ENCODE results near the gene CLPX. TPM values are rescaled to one million over a fixed set of nuclear protein-coding genes. Genes with fewer than 3 reads are reported as not detected.
"Not testable (repeated sequence)": the region's sequence is repeated elsewhere in the genome, so short reads cannot be mapped to it uniquely, and the experiment has no call there.

The CLPX gene
- total RNA-seq: 10 to 100 TPM; 25.5 to 76.3 (median 31.0) TPM

- peak; percentile 68 to 89 (median 86) for ATAC-seq (replicated peaks in 6 of 8)
Observed at GRCh38 chr15:65184868-65185717, at the start of gene CLPX. CLPX (minus strand) TSS chr15:65185342; CDS start chr15:65185153, 189 bp downstream.

GRCh38 chr15:65233696-65234095 is 48.6 kb upstream of the CLPX start:
- in situ Hi-C loops (cut with MboI; ENCODE audit: low pct_unique_long_range_greater_than_20kb in 2 of 9, low sequenced_read_pairs in 9 of 9, unreplicated experiment in 9 of 9): no loop called here
- no peaks in the 10 kb centered on the region for H3K4me1 ChIP-seq (replicated peaks in 1 of 2)
- 33 to 100% (median 84%) methylated on average over 1 to 5 of the region's 5 CpGs for WGBS, 10 experiments
- no peak overlapping the region for H3K4me3 ChIP-seq
- no peak overlapping the region for H3K27ac ChIP-seq
- no peak for ATAC-seq (replicated peaks in 6 of 8)

More at GRCh38 chr15:65184868-65185717, at the start of gene CLPX:
- H3K4me1 ChIP-seq (replicated peaks in 1 of 2): peaks cover 7 to 11% of the 10 kb centered on the region in 2 donors
- WGBS, 10 experiments: 0 to 10% (median 0%) methylated on average over 1 to 3 of the region's 70 CpGs; no CpG with 5 or more reads in 5 of the 10 experiments
- peak within 1 kb of the TSS; percentile 63 to 89 (median 86) for H3K4me3 ChIP-seq
- in situ Hi-C loops (cut with MboI; ENCODE audit: low pct_unique_long_range_greater_than_20kb in 2 of 9, low sequenced_read_pairs in 9 of 9, unreplicated experiment in 9 of 9): loop anchor here in 5 of 9 experiments (10.0 to 25.0 kb wide), 3 partner anchors 102 to 202 kb away; partner anchors contain the start of genes RNU5A-1 (in 5 of the 5), PARP16 (in 4 of the 5) and IGDCC3 (in 3 of the 5)
- peak within 1 kb of the TSS; percentile 91 for H3K27ac ChIP-seq

- WGBS, 10 experiments: 71 to 100% (median 100%) methylated on average over 2 to 3 of the region's 3 CpGs; no CpG with 5 or more reads in 2 of the 10 experiments
- Histone ChIP-seq H3K27ac (no peak overlapping the region), H3K4me3 (no peak overlapping the region), H3K4me1 (replicated peaks in 1 of 2) (peaks cover 0 to under 1% of the 10 kb centered on the region in 2 donors)
- in situ Hi-C loops (cut with MboI; ENCODE audit: low pct_unique_long_range_greater_than_20kb in 2 of 9, low sequenced_read_pairs in 9 of 9, unreplicated experiment in 9 of 9): no loop called here
- no peak for ATAC-seq (replicated peaks in 6 of 8)
Observed at GRCh38 chr15:65232520-65232919, 47.4 kb upstream of the CLPX start.

GRCh38 chr15:65231306-65231705 is 46.2 kb upstream of the CLPX start:
- ATAC-seq (replicated peaks in 6 of 8): peak in 1 of 8 experiments; percentile 31
- Histone ChIP-seq H3K4me1 (replicated peaks in 1 of 2) (peaks cover 5 to 11% of the 10 kb centered on the region in 2 donors), H3K4me3 (no peak overlapping the region), H3K27ac (no peak overlapping the region)
- WGBS, 10 experiments: 68 to 95% (median 88%) methylated on average over 3 to 10 of the region's 10 CpGs
- in situ Hi-C loops (cut with MboI; ENCODE audit: low pct_unique_long_range_greater_than_20kb in 2 of 9, low sequenced_read_pairs in 9 of 9, unreplicated experiment in 9 of 9): no loop called here

GRCh38 chr15:65226901-65227300 is 41.8 kb upstream of the CLPX start:
- WGBS, 10 experiments: no CpG with 5 or more reads among the region's 10 CpGs
- H3K4me3 ChIP-seq; in situ Hi-C loops (cut with MboI; ENCODE audit: low pct_unique_long_range_greater_than_20kb in 2 of 9, low sequenced_read_pairs in 9 of 9, unreplicated experiment in 9 of 9); H3K27ac ChIP-seq; ATAC-seq (replicated peaks in 6 of 8): not testable (repeated sequence)
- H3K4me1 ChIP-seq (replicated peaks in 1 of 2): peaks cover 6 to 13% of the 10 kb centered on the region in 2 donors

- Histone ChIP-seq H3K4me1 (replicated peaks in 1 of 2) (peaks cover 6 to 13% of the 10 kb centered on the region in 2 donors), H3K27ac (no peak overlapping the region), H3K4me3 (no peak overlapping the region)
- in situ Hi-C loops (cut with MboI; ENCODE audit: low pct_unique_long_range_greater_than_20kb in 2 of 9, low sequenced_read_pairs in 9 of 9, unreplicated experiment in 9 of 9): no loop called here
- ATAC-seq (replicated peaks in 6 of 8): peak in 1 of 8 experiments; percentile 40
- WGBS, 10 experiments: 92 to 100% methylated on average over 1 to 2 of the region's 3 CpGs; no CpG with 5 or more reads in 8 of the 10 experiments
Observed at GRCh38 chr15:65226221-65226620, 41.1 kb upstream of the CLPX start.

GRCh38 chr15:65223996-65224395 is 38.9 kb upstream of the CLPX start:
- peaks cover 6 to 13% of the 10 kb centered on the region in 2 donors for H3K4me1 ChIP-seq (replicated peaks in 1 of 2)
- in situ Hi-C loops (cut with MboI; ENCODE audit: low pct_unique_long_range_greater_than_20kb in 2 of 9, low sequenced_read_pairs in 9 of 9, unreplicated experiment in 9 of 9): no loop called here
- 0 to 100% (median 87%) methylated on average over 1 to 4 of the region's 6 CpGs; no CpG with 5 or more reads in 2 of the 10 experiments for WGBS, 10 experiments
- no peak overlapping the region for H3K4me3 ChIP-seq
- no peak for ATAC-seq (replicated peaks in 6 of 8)
- H3K27ac ChIP-seq: no peak overlapping the region

- 20 to 100% (median 95%) methylated on average over 1 to 2 of the region's 4 CpGs; no CpG with 5 or more reads in 4 of the 10 experiments for WGBS, 10 experiments
- in situ Hi-C loops (cut with MboI; ENCODE audit: low pct_unique_long_range_greater_than_20kb in 2 of 9, low sequenced_read_pairs in 9 of 9, unreplicated experiment in 9 of 9): no loop called here
- Histone ChIP-seq H3K4me1 (replicated peaks in 1 of 2) (peaks cover 6 to 13% of the 10 kb centered on the region in 2 donors), H3K27ac (no peak overlapping the region), H3K4me3 (no peak overlapping the region)
- ATAC-seq (replicated peaks in 6 of 8): peak in 3 of 8 experiments; percentile 65 to 96 (median 90)
Observed at GRCh38 chr15:65222891-65223290, 37.7 kb upstream of the CLPX start.

- in situ Hi-C loops (cut with MboI; ENCODE audit: low pct_unique_long_range_greater_than_20kb in 2 of 9, low sequenced_read_pairs in 9 of 9, unreplicated experiment in 9 of 9): no loop called here
- WGBS, 10 experiments: 83 to 100% (median 93%) methylated on average over 1 to 2 of the region's 2 CpGs; no CpG with 5 or more reads in 2 of the 10 experiments
- H3K27ac ChIP-seq: no peak overlapping the region
Observed at GRCh38 chr15:65221697-65222096, 36.6 kb upstream of the CLPX start.

GRCh38 chr15:65219137-65219536 is 34.0 kb upstream of the CLPX start:
- 75 to 100% (median 91%) methylated on average over 1 to 3 of the region's 3 CpGs for WGBS, 10 experiments
- in situ Hi-C loops (cut with MboI; ENCODE audit: low pct_unique_long_range_greater_than_20kb in 2 of 9, low sequenced_read_pairs in 9 of 9, unreplicated experiment in 9 of 9): no loop called here
- no peak for ATAC-seq (replicated peaks in 6 of 8)
- no peak overlapping the region for H3K27ac ChIP-seq
- no peak overlapping the region for H3K4me3 ChIP-seq
- peaks cover 0 to 4% of the 10 kb centered on the region in 2 donors for H3K4me1 ChIP-seq (replicated peaks in 1 of 2)

More at GRCh38 chr15:65221697-65222096, 36.6 kb upstream of the CLPX start:
- no peak for ATAC-seq (replicated peaks in 6 of 8)
- Histone ChIP-seq H3K4me1 (replicated peaks in 1 of 2) (peaks cover 3 to 9% of the 10 kb centered on the region in 2 donors), H3K4me3 (no peak overlapping the region)

GRCh38 chr15:65217526-65218482 is 32.7 kb upstream of the CLPX start:
- WGBS, 10 experiments: 42 to 90% (median 60%) methylated on average over 1 to 8 of the region's 10 CpGs; no CpG with 5 or more reads in 1 of the 10 experiments
- Histone ChIP-seq H3K4me3 (no peak overlapping the region), H3K4me1 (replicated peaks in 1 of 2) (peaks cover 0 to 4% of the 10 kb centered on the region in 2 donors), H3K27ac (no peak overlapping the region)
- peak in 1 of 8 experiments; percentile 84 for ATAC-seq (replicated peaks in 6 of 8)
- in situ Hi-C loops (cut with MboI; ENCODE audit: low pct_unique_long_range_greater_than_20kb in 2 of 9, low sequenced_read_pairs in 9 of 9, unreplicated experiment in 9 of 9): no loop called here

- Histone ChIP-seq H3K4me1 (replicated peaks in 1 of 2) (peaks cover 0 to 7% of the 10 kb centered on the region in 2 donors), H3K4me3 (no peak overlapping the region), H3K27ac (no peak overlapping the region)
- no peak for ATAC-seq (replicated peaks in 6 of 8)
- in situ Hi-C loops (cut with MboI; ENCODE audit: low pct_unique_long_range_greater_than_20kb in 2 of 9, low sequenced_read_pairs in 9 of 9, unreplicated experiment in 9 of 9): no loop called here
Observed at GRCh38 chr15:65215496-65215895, 30.4 kb upstream of the CLPX start.
